K562 (cell line): Measurements from ENCODE around the gene GBF1. TPM values are rescaled to one million over a fixed set of nuclear protein-coding genes. Genes with fewer than 3 reads are reported as not detected.
A peak's percentile ranks its signal among the peaks of the same experiment; 100 is the strongest.

Experiments
- ARID3A ChIP-seq: IDR thresholded peaks from 2 replicates; pipeline ENCODE4 v1.6.1; 2012; ENCODE audit warnings: low read depth, low read length, improper control_type of control experiment, borderline replicate concordance
- ATF7 ChIP-seq: fragments of 450-650 bp; IDR thresholded peaks from 2 replicates; pipeline ENCODE4 v1.7.1; 2014; ENCODE audit warnings: mild to moderate bottlenecking, moderate library complexity
- DEAF1 ChIP-seq: fragments of 450-650 bp; formaldehyde crosslinking; IDR thresholded peaks from 2 replicates; pipeline ENCODE4 v1.4.0; 2020; ENCODE audit warnings: mild to moderate bottlenecking, moderate library complexity
- DPF2 ChIP-seq: fragments of 450-650 bp; IDR thresholded peaks from 2 replicates; pipeline ENCODE4 v1.6.1; 2016
- E2F4 ChIP-seq: sonication (generic); formaldehyde crosslinking; IDR thresholded peaks from 2 replicates; pipeline ENCODE4 v1.8.0; 2022; ENCODE audit warnings: mild to moderate bottlenecking, low read depth, missing genetic modification reagents
- FOXP4 ChIP-seq: sonication (generic); formaldehyde crosslinking; IDR thresholded peaks from 2 replicates; pipeline ENCODE4 v1.8.0; 2022; ENCODE audit warnings: mild to moderate bottlenecking, missing genetic modification reagents, borderline replicate concordance
- HNRNPK ChIP-seq: fragments of 200-400 bp; formaldehyde crosslinking; IDR thresholded peaks from one replicate; pipeline ENCODE4 v1.6.1; 2018; ENCODE audit warnings: mild to moderate bottlenecking, low read depth, low read length; ENCODE audit not compliant: poor library complexity, severe bottlenecking
- MBD1 ChIP-seq: fragments of 250-450 bp; sonication (Bioruptor Pico); IDR thresholded peaks from 2 replicates; pipeline ENCODE4 v1.8.0; 2022; ENCODE audit warnings: inconsistent platforms
- MBD2 ChIP-seq: sonication (generic); IDR thresholded peaks from 2 replicates; pipeline ENCODE4 v1.6.1; 2016; ENCODE audit warnings: low read depth, borderline replicate concordance
- PURB ChIP-seq: sonication (generic); formaldehyde crosslinking; IDR thresholded peaks from 2 replicates; pipeline ENCODE4 v1.9.0; 2021; ENCODE audit warnings: low read depth, mild to moderate bottlenecking, missing genetic modification reagents
- SMAD3 ChIP-seq: fragments of 450-650 bp; formaldehyde crosslinking; conservative IDR thresholded peaks from 2 replicates; pipeline ENCODE4 v1.4.0; 2020; ENCODE audit warnings: mild to moderate bottlenecking
- SRF ChIP-seq, 2 experiments: fragments of 250-450, 450-650 bp in 1 of 2; sonication (Bioruptor Pico) in 1 of 2; sonication (generic) in 1 of 2; formaldehyde crosslinking; IDR thresholded peaks; 2 replicates each; pipeline versions ENCODE4 v1.5.0 to v1.5.1; 2020 to 2022; ENCODE audit warnings: mild to moderate bottlenecking in 1 of 2, missing genetic modification reagents in 1 of 2
- USF1 ChIP-seq: sonication (generic); formaldehyde crosslinking; IDR thresholded peaks from 2 replicates; pipeline ENCODE4 v1.9.0; 2022; ENCODE audit warnings: mild to moderate bottlenecking, missing genetic modification reagents
- ZBTB17 ChIP-seq: fragments of 450-650 bp; formaldehyde crosslinking; IDR thresholded peaks from 2 replicates; pipeline ENCODE4 v1.4.0; 2020; ENCODE audit warnings: mild to moderate bottlenecking
- ZBTB26 ChIP-seq: fragments of 450-650 bp; formaldehyde crosslinking; IDR thresholded peaks from 2 replicates; pipeline ENCODE4 v1.4.0; 2022; ENCODE audit warnings: missing genetic modification characterization
- ZNF3 ChIP-seq: fragments of 250-450 bp; sonication (Bioruptor Pico); IDR thresholded peaks from 2 replicates; pipeline ENCODE4 v1.5.0; 2021; ENCODE audit warnings: mild to moderate bottlenecking, moderate library complexity
- polyA plus RNA-seq, 8 experiments: library from polyadenylated mRNA; depleted of rRNA in 4 of 8; stranded (reverse) in 5 of 8; unstranded in 3 of 8; fragments of >200 nt; fragmentation: Nextera tagmentation in 2 of 8; fragmentation: Illumina TruSeq in 1 of 8; extraction: Ambion mirVana in 2 of 8; extraction: Trizol in 1 of 8; gene quantifications; 2 replicates each; pipeline versions ENCODE4 v1.2.1 to v1.2.3, GENCODE V29; 2011 to 2014; ENCODE audit warnings: inconsistent platforms in 1 of 8, missing spikeins in 1 of 8
- total RNA-seq, 7 experiments: library from RNA; depleted of rRNA in 6 of 7; stranded (reverse); fragments of >200 nt in 6 of 7; fragmentation: Illumina TruSeq in 2 of 7; extraction: Trizol in 2 of 7; gene quantifications; 2 replicates each; pipeline versions ENCODE4 v1.2.1 to v1.2.3, GENCODE V29; 2011 to 2021; ENCODE audit warnings: low replicate concordance in 1 of 7

GBF1 gene
- total and polyA plus RNA-seq, 9 of the 15 experiments (the other 6 are each of a cell fraction or from before 2014, with no cell fraction given) = 0.69 to 28.0 (median 10.3) TPM

GRCh38 chr10:102395400-102396316 is 150.3 kb downstream of the GBF1 start, which contains the start of gene NFKB2 (continued):
- TF ChIP-seq ZBTB26 (CRISPR knock-in tag) = no peak
- TF ChIP-seq PURB (CRISPR knock-in tag) = no peak
- no peak for TF ChIP-seq FOXP4 (CRISPR knock-in tag)
- no peak for TF ChIP-seq DPF2
- peak; percentile 55; the same call in 1 of the 2 replicates for TF ChIP-seq ATF7
- TF ChIP-seq ZNF3 (CRISPR knock-in tag) = no peak
- TF ChIP-seq ARID3A = no peak
- TF ChIP-seq DEAF1 (CRISPR knock-in tag) = no peak
- TF ChIP-seq MBD1 (CRISPR knock-in tag) = no peak
- TF ChIP-seq MBD2 = no peak
- no peak for TF ChIP-seq SMAD3 (CRISPR knock-in tag)
- TF ChIP-seq E2F4 (CRISPR knock-in tag) = no peak
- TF ChIP-seq SRF (CRISPR knock-in tag; IDR thresholded peaks at IDR 0.05) = no peak
- TF ChIP-seq USF1 (CRISPR knock-in tag) = no peak
- no peak for TF ChIP-seq HNRNPK
- TF ChIP-seq ZBTB17 (CRISPR knock-in tag) = no peak
